Measurements from ENCODE around the gene AQP2.
A peak's percentile ranks its signal among the peaks of the same experiment; 100 is the strongest.
"Not testable (repeated sequence)": the region's sequence is repeated elsewhere in the genome, so short reads cannot be mapped to it uniquely, and the experiment has no call there.

AQP2 gene

DNA sequence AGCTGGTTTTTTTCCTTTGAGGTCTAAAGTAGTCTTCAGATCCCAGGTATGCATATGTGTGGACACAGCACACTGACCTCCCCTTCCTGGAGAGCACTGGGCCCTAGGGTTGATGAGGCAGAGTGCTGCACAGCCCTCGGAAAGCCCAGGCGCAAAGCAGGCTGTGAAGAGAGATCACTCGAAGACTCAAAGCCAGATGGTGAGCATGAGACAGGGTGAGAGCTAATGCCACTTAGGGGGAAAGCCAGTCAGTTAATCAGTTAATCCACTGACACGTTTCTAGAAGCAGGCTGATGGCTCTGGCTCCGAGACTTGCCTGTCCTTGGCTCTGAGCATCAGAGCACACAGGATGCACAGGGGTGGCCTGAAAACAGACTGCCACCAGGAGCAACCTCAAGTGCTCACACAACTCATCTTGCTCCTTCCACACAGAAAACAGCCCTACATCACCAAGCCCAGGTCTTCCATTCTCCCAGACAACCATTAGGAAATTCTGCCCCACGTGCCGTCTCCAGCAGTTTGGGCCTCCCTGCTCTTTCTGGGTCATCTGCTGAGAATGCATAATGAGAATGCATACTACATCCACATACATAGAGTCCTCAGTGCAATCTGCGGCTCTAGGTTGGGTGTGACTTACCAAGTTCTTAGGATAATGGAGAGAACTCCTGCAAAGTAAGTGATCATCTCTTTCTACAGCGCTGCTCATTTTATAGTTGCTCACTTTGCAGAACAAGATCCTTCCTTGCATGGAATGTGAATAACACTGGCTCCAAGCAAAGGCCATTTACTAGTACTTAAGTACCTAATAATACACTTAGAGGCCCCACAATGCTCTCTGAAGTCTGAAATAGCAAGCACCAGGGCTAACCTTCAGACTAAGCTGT, 34.2 kb downstream of the AQP2 start:
- H3K4me3 Mint-ChIP-seq, result no peak overlapping the region
- ATAC-seq (replicated peaks), result no peak
- peaks cover 3 to 15% of the 10 kb centered on the region in 2 donors for H3K4me1 Mint-ChIP-seq
- H3K27ac Mint-ChIP-seq, result no peak overlapping the region
- peaks cover 13 to 19% of the 10 kb centered on the region in 2 donors for H3K36me3 Mint-ChIP-seq
- H3K27me3 Mint-ChIP-seq, result no peaks in the 10 kb centered on the region
- no peak for DNase-seq
- peaks cover 2 to 4% of the 10 kb centered on the region in 2 donors for H3K9me3 Mint-ChIP-seq

GRCh38 chr12:49985981-49986380, 35.4 kb downstream of the AQP2 start:
- Mint-ChIP-seq H3K4me3 (no peak overlapping the region), H3K9me3 (peaks cover 2 to 4% of the 10 kb centered on the region in 2 donors), H3K4me1 (peaks cover 3 to 15% of the 10 kb centered on the region in 2 donors), H3K27ac (no peak overlapping the region), H3K36me3 (peaks cover 17 to 22% of the 10 kb centered on the region in 2 donors), H3K27me3 (no peaks in the 10 kb centered on the region)
- DNase-seq, result no peak
- ATAC-seq (replicated peaks), result peak; percentile 65 to 68

DNA sequence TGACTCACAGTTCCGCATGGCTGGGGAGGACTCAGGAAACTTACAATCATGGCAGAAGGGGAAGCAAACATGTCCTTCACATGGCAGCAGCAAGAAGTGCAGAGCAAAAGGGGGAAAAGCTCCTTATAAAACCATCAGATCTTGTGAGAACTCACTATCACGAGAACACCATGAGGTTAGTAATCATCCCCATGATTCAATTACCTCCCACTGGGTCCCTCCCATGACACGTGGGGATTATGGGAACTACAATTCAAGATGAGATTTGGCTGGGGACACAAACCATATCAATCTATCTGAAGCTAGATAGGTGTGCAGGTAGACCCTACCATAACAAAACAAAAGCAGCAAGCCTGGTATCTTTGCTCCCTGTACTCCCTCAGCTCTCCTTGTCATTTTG, 35.9 kb downstream of the AQP2 start:
- DNase-seq; H3K27ac Mint-ChIP-seq; H3K27me3 Mint-ChIP-seq; H3K9me3 Mint-ChIP-seq; ATAC-seq (replicated peaks); H3K4me3 Mint-ChIP-seq: not testable (repeated sequence)
- peaks cover 3 to 15% of the 10 kb centered on the region in 2 donors for H3K4me1 Mint-ChIP-seq
- H3K36me3 Mint-ChIP-seq, result peaks cover 17 to 22% of the 10 kb centered on the region in 2 donors

DNA sequence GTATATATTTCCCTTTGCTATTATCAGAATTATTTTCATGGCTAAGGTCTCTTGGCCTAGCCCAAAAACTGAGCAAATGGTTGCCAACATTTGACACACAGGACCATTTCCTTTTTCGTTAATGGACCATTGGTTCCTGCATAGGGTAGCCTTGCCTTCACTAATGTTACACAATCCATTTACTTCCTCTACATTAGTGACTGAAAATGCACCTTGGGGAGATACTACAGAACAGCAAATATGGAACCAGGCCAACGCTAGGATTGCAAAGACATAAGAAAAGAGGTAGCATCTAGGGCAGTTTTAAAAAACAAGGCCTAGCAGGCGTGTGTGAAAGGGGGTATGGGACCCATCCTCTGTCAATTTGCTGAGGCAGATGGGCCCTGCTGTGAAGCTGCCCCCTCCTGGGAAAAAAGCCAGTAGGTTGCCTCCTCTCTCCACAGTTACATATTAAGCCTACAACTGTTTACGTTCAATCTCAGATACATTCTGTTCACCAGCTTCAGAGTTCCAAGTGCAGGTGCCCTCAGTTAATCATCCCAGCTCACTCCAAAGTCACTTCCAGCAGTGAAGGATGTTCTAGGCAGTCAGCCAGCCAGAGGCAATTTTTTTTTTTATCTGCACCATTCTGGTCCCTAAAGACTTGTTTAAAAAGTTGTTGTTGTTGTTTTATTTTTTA, 37.2 kb downstream of the AQP2 start:
- DNase-seq, result no peak

GRCh38 chr12:49989400-49989799, 38.9 kb downstream of the AQP2 start:
- H3K27me3 Mint-ChIP-seq; DNase-seq; H3K27ac Mint-ChIP-seq; H3K4me3 Mint-ChIP-seq; ATAC-seq (replicated peaks); H3K9me3 Mint-ChIP-seq: not testable (repeated sequence)
- Mint-ChIP-seq H3K4me1 (peaks cover 3 to 15% of the 10 kb centered on the region in 2 donors), H3K36me3 (peaks cover 27 to 41% of the 10 kb centered on the region in 2 donors)

More for the DNA sequence above, 37.2 kb downstream of the AQP2 start:
- ATAC-seq (replicated peaks), result no peak
- no peaks in the 10 kb centered on the region for H3K27me3 Mint-ChIP-seq
- peaks cover 2 to 4% of the 10 kb centered on the region in 2 donors for H3K9me3 Mint-ChIP-seq
- no peak overlapping the region for H3K27ac Mint-ChIP-seq
- no peak overlapping the region for H3K4me3 Mint-ChIP-seq
- peaks cover 17 to 31% of the 10 kb centered on the region in 2 donors for H3K36me3 Mint-ChIP-seq
- peaks cover 3 to 15% of the 10 kb centered on the region in 2 donors for H3K4me1 Mint-ChIP-seq

GRCh38 chr12:49990273-49990672, 39.7 kb downstream of the AQP2 start:
- Mint-ChIP-seq H3K36me3 (peaks cover 34 to 48% of the 10 kb centered on the region in 2 donors), H3K4me1 (peaks cover 2 to 12% of the 10 kb centered on the region in 2 donors), H3K9me3 (peaks cover 2 to 4% of the 10 kb centered on the region in 2 donors), H3K27ac (no peak overlapping the region), H3K4me3 (no peak overlapping the region), H3K27me3 (no peaks in the 10 kb centered on the region)
- no peak for ATAC-seq (replicated peaks)
- no peak for DNase-seq

- H3K27ac Mint-ChIP-seq, result no peak overlapping the region
- H3K36me3 Mint-ChIP-seq, result peaks cover 32 to 33% of the 10 kb centered on the region in 2 donors
- H3K4me1 Mint-ChIP-seq, result no peaks in the 10 kb centered on the region
- DNase-seq (no peak), ATAC-seq (replicated peaks) (no peak)
- no peaks in the 10 kb centered on the region for H3K9me3 Mint-ChIP-seq
- no peak overlapping the region for H3K4me3 Mint-ChIP-seq
- no peaks in the 10 kb centered on the region for H3K27me3 Mint-ChIP-seq
These were observed 47.9 kb downstream of the AQP2 start for GRCh38 chr12:49998453-49998852.

- Mint-ChIP-seq H3K4me3 (no peak overlapping the region), H3K27ac (no peak overlapping the region), H3K36me3 (peaks cover 10% of the 10 kb centered on the region in 2 donors), H3K4me1 (peaks cover 2 to 6% of the 10 kb centered on the region in 2 donors), H3K27me3 (no peaks in the 10 kb centered on the region), H3K9me3 (no peaks in the 10 kb centered on the region)
- ATAC-seq (replicated peaks), result no peak
- no peak for DNase-seq
These were observed 53.1 kb downstream of the AQP2 start for GRCh38 chr12:50003595-50003994.

DNA sequence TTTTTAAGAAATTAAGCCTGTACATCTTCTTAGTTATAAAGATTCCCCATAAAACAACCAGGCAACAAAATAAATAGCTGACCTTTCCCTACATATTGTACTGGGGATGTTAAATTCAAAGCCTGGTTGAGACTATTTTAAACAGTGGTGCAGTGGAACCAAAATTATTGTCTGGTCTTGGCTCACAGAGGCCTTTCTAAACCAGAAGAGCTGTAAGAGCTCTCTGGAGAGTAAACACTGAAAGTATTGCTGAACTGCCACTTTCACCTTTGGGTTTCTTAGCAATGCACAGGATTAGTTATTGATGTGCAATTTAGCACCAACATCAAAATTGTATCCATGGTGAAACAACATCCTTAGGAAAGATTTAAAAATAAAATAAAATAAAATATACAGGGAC, 54.2 kb downstream of the AQP2 start:
- H3K9me3 Mint-ChIP-seq, result no peaks in the 10 kb centered on the region
- no peak overlapping the region for H3K4me3 Mint-ChIP-seq
- peaks cover 11 to 12% of the 10 kb centered on the region in 2 donors for H3K36me3 Mint-ChIP-seq
- DNase-seq (no peak), ATAC-seq (replicated peaks) (no peak)
- H3K27ac Mint-ChIP-seq, result no peak overlapping the region
- no peaks in the 10 kb centered on the region for H3K27me3 Mint-ChIP-seq
- peaks cover 2 to 6% of the 10 kb centered on the region in 2 donors for H3K4me1 Mint-ChIP-seq

DNA sequence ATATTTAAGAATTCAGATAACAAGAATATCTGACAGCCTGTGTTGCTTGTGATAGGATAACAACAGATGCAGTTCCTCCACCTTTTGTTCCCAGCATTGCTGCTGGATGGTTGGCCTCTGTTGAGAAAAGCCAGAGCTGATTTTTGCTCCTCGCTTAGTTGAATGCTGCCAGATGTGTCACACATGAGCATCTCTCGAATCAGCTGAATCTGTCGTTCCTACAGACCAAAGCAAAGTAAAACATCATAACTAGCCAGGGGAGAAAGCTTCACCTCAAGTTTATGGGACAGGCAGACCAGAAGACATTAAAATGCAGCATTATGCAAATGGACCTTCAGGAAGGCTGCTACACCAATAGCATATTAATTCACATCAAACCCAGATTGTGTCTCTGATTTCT, 54.6 kb downstream of the AQP2 start:
- H3K9me3 Mint-ChIP-seq, result no peaks in the 10 kb centered on the region
- no peak overlapping the region for H3K27ac Mint-ChIP-seq
- H3K36me3 Mint-ChIP-seq, result peaks cover 12 to 13% of the 10 kb centered on the region in 2 donors

GRCh38 chr12:50006280-50006679, 55.7 kb downstream of the AQP2 start:
- H3K36me3 Mint-ChIP-seq, result peaks cover 7 to 15% of the 10 kb centered on the region in 2 donors
- no peaks in the 10 kb centered on the region for H3K9me3 Mint-ChIP-seq
- peak overlapping the region; percentile 10 for H3K27ac Mint-ChIP-seq
- H3K4me1 Mint-ChIP-seq, result peaks cover 2 to 6% of the 10 kb centered on the region in 2 donors
- DNase-seq (no peak), ATAC-seq (replicated peaks) (no peak)
- H3K27me3 Mint-ChIP-seq, result no peaks in the 10 kb centered on the region
- no peak overlapping the region for H3K4me3 Mint-ChIP-seq

More for the DNA sequence above, 54.6 kb downstream of the AQP2 start:
- Mint-ChIP-seq H3K4me3 (no peak overlapping the region), H3K4me1 (peaks cover 2 to 6% of the 10 kb centered on the region in 2 donors), H3K27me3 (no peaks in the 10 kb centered on the region)
- DNase-seq, result no peak
- no peak for ATAC-seq (replicated peaks)

- H3K27ac Mint-ChIP-seq, result no peak overlapping the region
- DNase-seq (no peak), ATAC-seq (replicated peaks) (peak in 1 of 2 donors; percentile 14)
- H3K9me3 Mint-ChIP-seq, result no peaks in the 10 kb centered on the region
- peaks cover 2 to 6% of the 10 kb centered on the region in 2 donors for H3K4me1 Mint-ChIP-seq
- no peak overlapping the region for H3K4me3 Mint-ChIP-seq
- H3K27me3 Mint-ChIP-seq, result no peaks in the 10 kb centered on the region
- H3K36me3 Mint-ChIP-seq, result peaks cover 6 to 15% of the 10 kb centered on the region in 2 donors
These were observed 56.4 kb downstream of the AQP2 start for GRCh38 chr12:50006754-50007442.

All from stimulated activated naive B cell treated with anti-CD40 and anti-IgM and Interleukin-4, amounts not matched to agents 10 μg/mL and 1 μg/mL and 100 μg/mL, for 72 hours (primary cell).